ENCODE measurements around the gene RNF220. TPM values are rescaled to one million over a fixed set of nuclear protein-coding genes. Genes with fewer than 3 reads are reported as not detected.
"Not testable (repeated sequence)": the region's sequence is repeated elsewhere in the genome, so short reads cannot be mapped to it uniquely, and the experiment has no call there.

RNF220 gene
- total RNA-seq, 6 donors from 2014 or later: 77.7 to 114 (median 91.1) TPM

DNA sequence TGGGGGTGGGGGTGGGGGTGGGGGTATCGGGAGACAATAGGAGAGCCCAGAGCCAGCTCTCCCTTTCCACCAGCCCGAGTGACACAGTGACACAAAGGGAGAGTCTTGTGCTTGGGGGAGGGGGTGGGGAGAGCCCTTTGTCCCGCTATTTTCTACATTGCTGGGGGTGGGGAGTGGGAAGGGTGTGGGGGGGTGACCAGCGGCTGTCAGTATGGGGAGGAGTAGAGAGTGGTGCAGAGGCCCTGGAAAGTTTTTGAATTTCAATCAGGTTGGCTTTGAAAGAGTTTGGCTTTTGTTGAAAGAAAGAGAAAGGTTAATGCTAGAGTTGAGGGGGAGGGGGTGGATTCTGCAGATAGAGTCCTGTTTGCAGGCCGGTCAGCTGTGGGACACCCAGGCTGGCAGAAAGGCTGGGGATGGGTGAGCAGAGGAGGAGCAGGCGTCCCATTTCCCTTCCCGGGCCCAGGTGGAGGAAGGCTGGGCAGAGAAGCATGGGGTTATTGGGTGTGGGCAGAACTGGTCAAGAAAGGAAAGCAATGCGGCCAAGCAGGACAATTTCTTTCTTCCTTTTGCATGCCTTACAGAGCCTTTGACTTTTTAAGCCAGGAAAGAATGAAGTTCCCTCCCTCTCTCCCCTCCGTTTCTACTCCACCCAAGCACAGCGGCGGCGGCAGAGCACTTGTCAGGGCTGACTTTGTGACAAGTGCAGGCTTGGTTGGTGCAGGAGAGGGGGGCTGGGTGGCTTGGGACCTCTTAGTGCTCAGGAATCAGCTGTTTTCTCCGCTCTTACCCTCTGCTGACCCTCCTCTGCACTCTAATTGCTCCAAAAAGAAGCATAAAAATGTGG lies 96.2 kb downstream of the RNF220 start:
- ATAC-seq (ENCODE audit: low FRiP score in 2 of 2): peak in 1 of 2 donors; percentile 59
- H3K27ac ChIP-seq: no peak overlapping the region
- TF ChIP-seq POLR2AphosphoS5 (IDR thresholded peaks at IDR 0.05) (no peak), POLR2A (IDR thresholded peaks at IDR 0.05) (no peak)
- TF ChIP-seq, protein P1, sequence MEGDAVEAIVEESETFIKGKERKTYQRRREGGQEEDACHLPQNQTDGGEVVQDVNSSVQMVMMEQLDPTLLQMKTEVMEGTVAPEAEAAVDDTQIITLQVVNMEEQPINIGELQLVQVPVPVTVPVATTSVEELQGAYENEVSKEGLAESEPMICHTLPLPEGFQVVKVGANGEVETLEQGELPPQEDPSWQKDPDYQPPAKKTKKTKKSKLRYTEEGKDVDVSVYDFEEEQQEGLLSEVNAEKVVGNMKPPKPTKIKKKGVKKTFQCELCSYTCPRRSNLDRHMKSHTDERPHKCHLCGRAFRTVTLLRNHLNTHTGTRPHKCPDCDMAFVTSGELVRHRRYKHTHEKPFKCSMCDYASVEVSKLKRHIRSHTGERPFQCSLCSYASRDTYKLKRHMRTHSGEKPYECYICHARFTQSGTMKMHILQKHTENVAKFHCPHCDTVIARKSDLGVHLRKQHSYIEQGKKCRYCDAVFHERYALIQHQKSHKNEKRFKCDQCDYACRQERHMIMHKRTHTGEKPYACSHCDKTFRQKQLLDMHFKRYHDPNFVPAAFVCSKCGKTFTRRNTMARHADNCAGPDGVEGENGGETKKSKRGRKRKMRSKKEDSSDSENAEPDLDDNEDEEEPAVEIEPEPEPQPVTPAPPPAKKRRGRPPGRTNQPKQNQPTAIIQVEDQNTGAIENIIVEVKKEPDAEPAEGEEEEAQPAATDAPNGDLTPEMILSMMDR (IDR thresholded peaks at IDR 0.05): no peak
- no peak for DNase-seq
- no peaks in the 10 kb centered on the region for H3K36me3 ChIP-seq
- H3K4me1 ChIP-seq: peaks cover 0 to 11% (median 3%) of the 10 kb centered on the region in 4 donors
- H3K9me3 ChIP-seq: no peaks in the 10 kb centered on the region
- 48 to 49% methylated on average over 12 to 13 of the region's 13 CpGs for WGBS, 2 donors
- no peaks in the 10 kb centered on the region for H3K27me3 ChIP-seq
- H3K4me3 ChIP-seq: no peak overlapping the region

DNA sequence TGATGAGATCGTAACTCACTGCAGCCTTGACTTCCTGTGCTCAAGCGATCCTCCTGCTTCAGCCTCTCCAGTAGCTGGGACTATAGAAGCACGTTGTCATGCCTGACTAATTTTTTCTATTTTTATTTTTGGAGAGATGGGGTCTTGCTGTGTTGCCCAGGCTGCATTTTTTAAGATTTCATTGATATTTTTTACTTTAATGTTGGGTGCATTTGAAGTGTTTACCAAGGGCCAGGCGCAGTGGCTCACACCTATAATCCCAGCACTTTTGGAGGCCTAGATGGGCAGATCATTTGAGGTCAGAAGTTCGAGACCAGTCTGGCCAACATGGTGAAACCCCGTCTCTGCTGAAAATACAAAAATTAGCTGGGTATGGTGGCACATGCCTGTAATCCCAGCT lies 97.8 kb downstream of the RNF220 start:
- not testable (repeated sequence) for H3K4me3 ChIP-seq; H3K27ac ChIP-seq; DNase-seq; H3K27me3 ChIP-seq; H3K9me3 ChIP-seq; ATAC-seq (ENCODE audit: low FRiP score in 2 of 2); H3K36me3 ChIP-seq
- 93 to 95% methylated on average over 6 of the region's 6 CpGs for WGBS, 2 donors
- peaks cover 0 to 11% (median 3%) of the 10 kb centered on the region in 4 donors for H3K4me1 ChIP-seq

DNA sequence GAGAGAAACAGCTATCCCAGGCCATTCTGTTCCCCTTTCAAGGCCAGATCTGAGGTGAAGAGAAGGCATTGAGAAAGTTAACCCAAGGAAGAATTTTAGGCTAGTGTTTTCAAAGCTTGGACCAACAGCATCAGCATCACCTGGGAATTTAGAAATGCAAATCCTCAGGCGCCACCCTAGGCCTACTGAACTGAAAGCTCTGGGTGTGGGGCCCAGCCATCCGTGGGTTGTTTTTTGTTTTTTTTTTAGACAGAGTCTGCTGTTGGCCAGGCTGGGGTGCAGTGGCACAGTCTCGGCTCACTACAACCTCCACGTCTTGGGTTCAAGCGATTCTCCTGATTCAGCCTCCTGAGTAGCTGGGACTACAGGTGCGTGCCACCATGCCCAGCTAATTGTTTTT lies 98.6 kb downstream of the RNF220 start:
- Histone ChIP-seq H3K4me1 (peaks cover 0 to 11% (median 3%) of the 10 kb centered on the region in 4 donors), H3K27ac (no peak overlapping the region), H3K4me3 (no peak overlapping the region), H3K9me3 (no peaks in the 10 kb centered on the region), H3K36me3 (no peaks in the 10 kb centered on the region), H3K27me3 (no peaks in the 10 kb centered on the region)
- no peak for TF ChIP-seq POLR2A (IDR thresholded peaks at IDR 0.05)
- TF ChIP-seq, protein P1 (IDR thresholded peaks at IDR 0.05): no peak
- TF ChIP-seq EP300 (IDR thresholded peaks at IDR 0.05): no peak
- TF ChIP-seq POLR2AphosphoS5 (IDR thresholded peaks at IDR 0.05): no peak
- no peak for DNase-seq
- no peak for ATAC-seq (ENCODE audit: low FRiP score in 2 of 2)
- WGBS, 2 donors: 93% methylated on average over 6 of the region's 6 CpGs

DNA sequence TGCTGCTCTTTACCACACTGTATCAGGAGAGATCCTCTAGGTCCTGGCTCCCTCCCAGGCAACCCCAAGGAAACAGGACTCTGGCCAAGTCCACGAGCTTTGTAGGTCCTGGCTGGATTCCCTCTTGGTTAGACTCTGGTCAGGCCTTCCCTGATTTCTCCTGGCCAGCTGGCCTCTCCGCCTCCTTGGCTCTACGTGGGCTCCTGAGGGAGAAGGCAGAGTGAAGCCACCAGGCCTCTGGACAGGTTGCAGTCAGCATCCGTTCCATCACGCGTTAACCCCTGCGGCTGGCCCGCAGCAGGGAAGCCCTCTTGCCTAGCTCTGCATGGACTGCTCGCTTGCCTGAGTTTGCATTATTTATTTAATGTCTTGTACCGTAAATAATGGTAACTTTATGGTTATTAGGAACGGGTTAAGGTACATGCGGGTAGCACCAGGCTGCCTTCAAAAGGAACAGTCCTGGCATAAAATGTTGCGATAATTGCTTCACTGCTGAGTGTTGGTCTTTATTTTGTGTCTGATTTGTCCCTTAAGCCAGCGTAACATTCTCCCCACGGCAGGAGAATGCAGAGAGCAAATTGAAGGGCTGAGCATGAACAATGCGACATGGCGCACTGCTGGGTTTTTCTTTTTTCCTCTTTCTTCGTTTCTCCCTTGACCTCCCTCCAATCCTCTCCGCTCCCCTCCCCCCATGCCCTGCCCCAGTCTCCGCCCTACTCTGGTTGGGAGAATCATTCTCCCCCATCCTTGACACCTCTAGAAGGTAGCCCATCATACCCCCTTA lies 100.3 kb downstream of the RNF220 start:
- DNase-seq (no peak), ATAC-seq (ENCODE audit: low FRiP score in 2 of 2) (no peak)
- Histone ChIP-seq H3K27ac (no peak overlapping the region), H3K4me1 (peaks cover 0 to 11% (median 3%) of the 10 kb centered on the region in 4 donors), H3K4me3 (no peak overlapping the region), H3K9me3 (no peaks in the 10 kb centered on the region), H3K27me3 (no peaks in the 10 kb centered on the region), H3K36me3 (no peaks in the 10 kb centered on the region)
- TF ChIP-seq POLR2A (IDR thresholded peaks at IDR 0.05) (no peak), POLR2AphosphoS5 (IDR thresholded peaks at IDR 0.05) (no peak), EP300 (IDR thresholded peaks at IDR 0.05) (no peak)
- TF ChIP-seq, protein P1 (IDR thresholded peaks at IDR 0.05): no peak
- WGBS, 2 donors: 79 to 91% methylated on average over 19 to 20 of the region's 20 CpGs
